Lung (tissue), 12 donors: ENCODE results near the gene ANKHD1. TPM values are rescaled to one million over a fixed set of nuclear protein-coding genes. Genes with fewer than 3 reads are reported as not detected.

Source experiments
- ATAC-seq: fragments of 200-7000 bp; cut with Tn5 transposase; one replicate; pipeline ENCODE4 v1.9.1; 2020; ENCODE audit warnings: moderate number of reproducible peaks; ENCODE audit not compliant: insufficient read depth, low FRiP score
- DNase-seq, 3 donors: peaks; one replicate each; pipeline ENCODE4 v3.0.0-alpha.2; 2013 to 2017
- H3K27ac ChIP-seq, 2 donors: one replicate each; pipeline ENCODE4 v1.5.1; 2013; ENCODE audit warnings: mild to moderate bottlenecking in 2 of 2, moderate library complexity in 2 of 2, control low read depth in 1 of 2, inconsistent platforms in 1 of 2, low read depth in 1 of 2, low read length in 1 of 2
- H3K27me3 ChIP-seq, 3 donors: one replicate each; pipeline ENCODE4 v1.5.1; 2013; ENCODE audit warnings: low read length in 2 of 3; ENCODE audit not compliant: control insufficient read depth in 3 of 3, insufficient read depth in 3 of 3
- H3K36me3 ChIP-seq, 4 donors: one replicate each; pipeline ENCODE4 v1.5.1; 2013; ENCODE audit warnings: low read length in 4 of 4, mild to moderate bottlenecking in 1 of 4, moderate library complexity in 1 of 4; ENCODE audit not compliant: control insufficient read depth in 4 of 4, insufficient read depth in 4 of 4
- H3K4me1 ChIP-seq, 5 donors: one replicate each; pipeline ENCODE4 v1.5.1; 2013; ENCODE audit warnings: low read length in 5 of 5, mild to moderate bottlenecking in 2 of 5, moderate library complexity in 1 of 5; ENCODE audit not compliant: control insufficient read depth in 5 of 5, insufficient read depth in 5 of 5
- H3K4me3 ChIP-seq: one replicate; pipeline ENCODE4 v1.5.1; 2013; ENCODE audit warnings: mild to moderate bottlenecking, control low read depth, moderate library complexity
- H3K9ac ChIP-seq, 2 donors: one replicate each; pipeline ENCODE4 v1.5.1; 2013; ENCODE audit warnings: low read length in 2 of 2, control low read depth in 1 of 2; ENCODE audit not compliant: insufficient read depth in 1 of 2
- H3K9me3 ChIP-seq, 4 donors: one replicate each; pipeline ENCODE4 v1.5.1; 2013; ENCODE audit warnings: low read length in 3 of 4, mild to moderate bottlenecking in 1 of 4, moderate library complexity in 1 of 4; ENCODE audit not compliant: control insufficient read depth in 4 of 4, insufficient read depth in 3 of 4
- CTCF ChIP-seq: IDR thresholded peaks from 2 replicates; pipeline ENCODE4 v1.5.1; 2012; ENCODE audit warnings: mild to moderate bottlenecking; ENCODE audit errors: control extremely low read depth, extremely low read depth
- WGBS, 2 donors: extraction: QIAGEN DNeasy Blood & Tissue Kit; methylation state at CpG; one replicate each; pipeline ENCODE4 v1.1.7; 2013; 5-methylcytosine and 5-hydroxymethylcytosine counted together
- polyA plus RNA-seq, 2 donors: library from polyadenylated mRNA; stranded (reverse); fragments of 200-250 nt; gene quantifications; one replicate each; pipeline ENCODE4 v1.2.1, GENCODE V29; 2013
- total RNA-seq, 2 donors: library from RNA; depleted of rRNA in 1 of 2; stranded (reverse); fragments of >200 nt in 1 of 2; gene quantifications; one replicate each; pipeline ENCODE4 v1.2.1, GENCODE V29; 2014 to 2021
- donor health status: control.
- donor health status: control.
- donor health status: Bipolar disorder and iron deficiency.
- donor health status: healthy.
- donor health status: DM: yes; HTN: yes; CAD: no.

ANKHD1 gene
- total and polyA plus RNA-seq, 4 donors, result 53.0 to 200 (median 90.8) TPM

- TF ChIP-seq CTCF, result no peak
- Histone ChIP-seq H3K36me3 (no peaks in the 10 kb centered on the region), H3K9ac (no peak overlapping the region), H3K27me3 (no peaks in the 10 kb centered on the region), H3K9me3 (no peaks in the 10 kb centered on the region), H3K4me3 (no peak overlapping the region), H3K27ac (no peak overlapping the region), H3K4me1 (peaks cover 0 to 6% (median 0%) of the 10 kb centered on the region in 5 donors)
- ATAC-seq, result no peak
- WGBS, 2 donors, result 65 to 73% methylated on average over 3 of the region's 3 CpGs
- no peak for DNase-seq
Observed at GRCh38 chr5:140365282-140365681, 36.4 kb upstream of the ANKHD1 start.

GRCh38 chr5:140365941-140366340 lies 35.7 kb upstream of the ANKHD1 start:
- DNase-seq (no peak), ATAC-seq (no peak)
- no peak overlapping the region for H3K4me3 ChIP-seq
- H3K4me1 ChIP-seq, result peaks cover 0 to 6% (median 0%) of the 10 kb centered on the region in 5 donors
- no peak overlapping the region for H3K9ac ChIP-seq
- H3K27me3 ChIP-seq, result no peaks in the 10 kb centered on the region
- TF ChIP-seq CTCF, result no peak
- WGBS, 2 donors, result 92 to 96% methylated on average over 4 of the region's 4 CpGs
- no peaks in the 10 kb centered on the region for H3K36me3 ChIP-seq
- H3K27ac ChIP-seq, result no peak overlapping the region
- H3K9me3 ChIP-seq, result no peaks in the 10 kb centered on the region

- Histone ChIP-seq H3K9me3 (peaks cover 0 to 1% (median 0%) of the 10 kb centered on the region in 4 donors), H3K27me3 (no peaks in the 10 kb centered on the region), H3K9ac (no peak overlapping the region), H3K36me3 (no peaks in the 10 kb centered on the region), H3K27ac (no peak overlapping the region), H3K4me3 (no peak overlapping the region), H3K4me1 (peaks cover 0 to 6% (median 0%) of the 10 kb centered on the region in 5 donors)
- no peak for ATAC-seq
- no peak for TF ChIP-seq CTCF
- WGBS, 2 donors, result 78 to 85% methylated on average over 7 of the region's 7 CpGs
- no peak for DNase-seq
Observed at GRCh38 chr5:140366589-140367255, 34.9 kb upstream of the ANKHD1 start.
